H1 (cell line): Measurements from ENCODE around the gene TEX54. TPM values are rescaled to one million over a fixed set of nuclear protein-coding genes. Genes with fewer than 3 reads are reported as not detected.

ENCODE experiments used
- CHD1 ChIP-seq: IDR thresholded peaks from 2 replicates; pipeline ENCODE4 v1.6.1; 2012; ENCODE audit warnings: low read depth, low read length, improper control_type of control experiment
- CHD7 ChIP-seq: fragments of 300-600 bp; sonication (generic); IDR thresholded peaks from 2 replicates; pipeline ENCODE4 v1.7.1; 2012; ENCODE audit warnings: low read length, moderate library complexity, mild to moderate bottlenecking, inconsistent platforms; ENCODE audit not compliant: insufficient replicate concordance
- EP300 ChIP-seq, 2 experiments: IDR thresholded peaks; 1 replicate in 1 of 2; 2 replicates in 1 of 2; pipeline ENCODE4 v1.6.1; 2011 to 2012; ENCODE audit warnings: low read depth in 2 of 2, low read length in 2 of 2, mild to moderate bottlenecking in 2 of 2, borderline replicate concordance in 1 of 2, inconsistent platforms in 1 of 2, moderate library complexity in 1 of 2
- polyA plus RNA-seq, 7 experiments: library from polyadenylated mRNA; depleted of rRNA in 3 of 7; stranded (reverse) in 5 of 7; unstranded in 2 of 7; fragments of >200 nt in 5 of 7; fragments of 200-250 nt in 2 of 7; gene quantifications; 1 replicate in 5 of 7; 2 replicates in 1 of 7; 4 replicates in 1 of 7; pipeline versions ENCODE4 v1.2.1 to v1.2.3, GENCODE V29; 2011 to 2013; ENCODE audit warnings: missing spikeins in 2 of 7, mixed read lengths in 2 of 7
- total RNA-seq: library from RNA; stranded (reverse); fragmentation: NEBNext Ultra II Directional; extraction: Animal tissue kit (Norgen Biotek cat#: 25700); gene quantifications from 2 replicates; pipeline ENCODE4 v1.2.1, GENCODE V29; 2021

Gene TEX54
- total and polyA plus RNA-seq, 2 of the 8 experiments (the other 6 are each of a cell fraction or from before 2014, with no cell fraction given) = 1.2 TPM; not detected in 1

GRCh38 chr11:62844154-62844553 lies 11.5 kb upstream of the TEX54 start (continued):
- TF ChIP-seq CHD7 (no peak), EP300 (IDR thresholded peaks at IDR 0.05; ENCODE audit: borderline replicate concordance in 1 of 2, low read depth in 2 of 2, low read length in 2 of 2) (no peak), CHD1 (no peak)
